Vagina (tissue), 2 donors: Measurements from ENCODE around the gene FAHD2B. TPM values are rescaled to one million over a fixed set of nuclear protein-coding genes. Genes with fewer than 3 reads are reported as not detected.
"Not testable (repeated sequence)": the region's sequence is repeated elsewhere in the genome, so short reads cannot be mapped to it uniquely, and the experiment has no call there.

Experiments used
- DNase-seq, 2 donors: peaks; one replicate each; pipeline ENCODE4 v3.0.0-alpha.2; 2017; ENCODE audit errors: extremely low spot score in 2 of 2
- H3K27ac ChIP-seq: fragments of 200-600 bp; sonication (generic); one replicate; pipeline ENCODE4 v1.5.1; 2019
- H3K27me3 ChIP-seq: fragments of 200-600 bp; sonication (generic); one replicate; pipeline ENCODE4 v1.5.1; 2019
- H3K36me3 ChIP-seq, 2 donors: fragments of 200-600 bp; sonication (generic); one replicate each; pipeline ENCODE4 v1.5.1; 2017 to 2019
- H3K4me1 ChIP-seq: fragments of 200-600 bp; sonication (generic); one replicate; pipeline ENCODE4 v1.5.1; 2019
- H3K4me3 ChIP-seq, 2 donors: fragments of 200-600 bp; sonication (generic); 1 replicate in 1 of 2; 2 replicates in 1 of 2; pipeline ENCODE4 v1.5.1; 2016 to 2019
- H3K9me3 ChIP-seq: fragments of 200-600 bp; sonication (generic); one replicate; pipeline ENCODE4 v1.5.1; 2019
- POLR2A ChIP-seq, 2 donors: fragments of 450-650 bp; IDR thresholded peaks; one replicate each; pipeline ENCODE4 v1.6.1; 2017; ENCODE audit warnings: antibody characterized with exemption in 2 of 2, mild to moderate bottlenecking in 2 of 2, moderate library complexity in 2 of 2
- POLR2AphosphoS5 ChIP-seq, 2 donors: sonication (generic); formaldehyde crosslinking; IDR thresholded peaks; one replicate each; pipeline ENCODE4 v1.9.0; 2017; ENCODE audit warnings: antibody characterized with exemption in 2 of 2, mild to moderate bottlenecking in 2 of 2, low read depth in 1 of 2; ENCODE audit not compliant: insufficient read depth in 1 of 2
- intact Hi-C: fragments of 100-400 bp; cut with DNase I; formaldehyde crosslinking; loops from one replicate; pipeline ENCODE4 v1.15.1; 2023
- total RNA-seq: library from RNA; depleted of rRNA; stranded (reverse); fragments of >200 nt; gene quantifications from one replicate; pipeline ENCODE4 v1.2.3, GENCODE V29; 2016
- TF ChIP-seq, protein P1 (sequence below), 3 experiments: fragments of 450-650 bp in 2 of 3; fragments of 200-600 bp in 1 of 3; sonication (generic) in 1 of 3; IDR thresholded peaks; one replicate each; pipeline ENCODE4 v1.5.1; 2017 to 2019; ENCODE audit warnings: antibody characterized with exemption in 3 of 3, mild to moderate bottlenecking in 2 of 3, moderate library complexity in 2 of 3

The FAHD2B gene
- total RNA-seq, 1 donor from 2014 or later: 28.2 TPM

DNA sequence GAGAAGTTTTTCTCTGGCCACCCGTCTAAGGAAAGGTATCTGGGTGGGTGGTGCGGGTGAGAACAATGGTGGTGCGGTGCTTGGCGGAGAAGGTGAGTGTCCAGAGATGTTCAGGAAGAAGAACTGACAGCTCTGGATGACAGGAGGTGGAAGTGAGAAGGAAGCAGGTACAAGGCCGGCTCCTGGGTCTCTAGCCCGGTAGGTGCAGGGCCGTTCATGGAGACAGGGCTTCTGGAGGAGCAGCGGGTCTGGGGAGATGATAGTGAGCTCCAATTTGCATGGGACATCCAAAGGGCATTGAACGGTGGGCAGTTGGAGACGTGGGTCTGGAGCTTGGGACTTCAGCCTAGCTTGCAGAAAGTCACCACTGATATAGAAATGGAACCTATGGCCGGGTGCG is 979 bp upstream of the FAHD2B start:
- TF ChIP-seq POLR2A (IDR thresholded peaks at IDR 0.05) (no peak), POLR2AphosphoS5 (IDR thresholded peaks at IDR 0.05; ENCODE audit: insufficient read depth in 1 of 2, low read depth in 1 of 2) (no peak)
- TF ChIP-seq, protein P1, sequence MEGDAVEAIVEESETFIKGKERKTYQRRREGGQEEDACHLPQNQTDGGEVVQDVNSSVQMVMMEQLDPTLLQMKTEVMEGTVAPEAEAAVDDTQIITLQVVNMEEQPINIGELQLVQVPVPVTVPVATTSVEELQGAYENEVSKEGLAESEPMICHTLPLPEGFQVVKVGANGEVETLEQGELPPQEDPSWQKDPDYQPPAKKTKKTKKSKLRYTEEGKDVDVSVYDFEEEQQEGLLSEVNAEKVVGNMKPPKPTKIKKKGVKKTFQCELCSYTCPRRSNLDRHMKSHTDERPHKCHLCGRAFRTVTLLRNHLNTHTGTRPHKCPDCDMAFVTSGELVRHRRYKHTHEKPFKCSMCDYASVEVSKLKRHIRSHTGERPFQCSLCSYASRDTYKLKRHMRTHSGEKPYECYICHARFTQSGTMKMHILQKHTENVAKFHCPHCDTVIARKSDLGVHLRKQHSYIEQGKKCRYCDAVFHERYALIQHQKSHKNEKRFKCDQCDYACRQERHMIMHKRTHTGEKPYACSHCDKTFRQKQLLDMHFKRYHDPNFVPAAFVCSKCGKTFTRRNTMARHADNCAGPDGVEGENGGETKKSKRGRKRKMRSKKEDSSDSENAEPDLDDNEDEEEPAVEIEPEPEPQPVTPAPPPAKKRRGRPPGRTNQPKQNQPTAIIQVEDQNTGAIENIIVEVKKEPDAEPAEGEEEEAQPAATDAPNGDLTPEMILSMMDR (IDR thresholded peaks at IDR 0.05): no peak
- no peaks in the 10 kb centered on the region for H3K9me3 ChIP-seq
- intact Hi-C loops: no loop called here
- no peaks in the 10 kb centered on the region for H3K27me3 ChIP-seq
- no peak for DNase-seq
- H3K4me3 ChIP-seq: peak overlapping the region; percentile 48
- H3K36me3 ChIP-seq: no peaks in the 10 kb centered on the region
- peaks cover 8% of the 10 kb centered on the region for H3K4me1 ChIP-seq
- peak overlapping the region; percentile 66 for H3K27ac ChIP-seq

DNA sequence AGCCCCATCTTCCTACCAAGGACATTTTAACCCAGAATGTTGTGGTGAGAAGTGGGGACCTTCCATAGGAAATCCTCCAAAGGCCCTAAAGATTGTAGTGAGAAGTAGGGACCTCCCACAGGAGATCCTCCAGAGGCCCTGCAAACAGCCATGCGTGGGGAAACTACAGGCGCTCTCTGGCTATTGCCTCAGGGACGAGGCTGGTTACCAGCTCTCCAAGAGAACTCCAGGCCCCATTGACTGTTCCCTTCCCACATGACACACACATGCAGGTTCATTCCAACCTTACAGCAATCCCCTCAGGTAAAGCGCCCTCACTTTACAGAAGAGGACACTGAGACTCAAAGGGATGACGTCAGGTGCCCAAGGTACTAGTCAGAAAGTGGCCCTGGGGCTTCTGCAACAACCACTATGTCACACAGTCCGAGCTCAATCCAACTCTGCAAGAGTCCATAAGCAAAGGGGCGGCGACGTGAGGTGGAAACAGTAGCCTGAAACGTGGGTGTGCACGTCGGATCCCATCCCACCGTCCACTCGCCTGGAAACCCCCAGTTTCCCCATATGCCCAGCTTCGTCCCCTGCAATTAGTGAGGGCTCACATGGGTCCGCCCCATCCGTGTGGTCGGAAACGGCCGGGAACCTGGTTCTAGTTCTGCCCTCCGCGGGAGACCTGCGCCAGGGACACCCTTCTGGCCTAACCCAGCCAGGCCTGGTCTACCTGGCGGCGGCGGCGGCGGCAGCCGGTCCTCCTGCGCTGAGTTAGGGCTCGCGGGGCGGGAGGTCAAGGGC is 505 bp downstream of the FAHD2B start:
- H3K9me3 ChIP-seq, H3K27ac ChIP-seq, DNase-seq, H3K27me3 ChIP-seq, intact Hi-C loops, H3K4me1 ChIP-seq, H3K36me3 ChIP-seq: not testable (repeated sequence)
- H3K4me3 ChIP-seq: peak overlapping the region in 1 of 2 donors; percentile 48

GRCh38 chr2:97092946-97093345 is 1.7 kb downstream of the FAHD2B start:
- H3K4me3 ChIP-seq, H3K4me1 ChIP-seq, H3K36me3 ChIP-seq, H3K27me3 ChIP-seq, H3K27ac ChIP-seq, intact Hi-C loops, H3K9me3 ChIP-seq, DNase-seq: not testable (repeated sequence)

DNA sequence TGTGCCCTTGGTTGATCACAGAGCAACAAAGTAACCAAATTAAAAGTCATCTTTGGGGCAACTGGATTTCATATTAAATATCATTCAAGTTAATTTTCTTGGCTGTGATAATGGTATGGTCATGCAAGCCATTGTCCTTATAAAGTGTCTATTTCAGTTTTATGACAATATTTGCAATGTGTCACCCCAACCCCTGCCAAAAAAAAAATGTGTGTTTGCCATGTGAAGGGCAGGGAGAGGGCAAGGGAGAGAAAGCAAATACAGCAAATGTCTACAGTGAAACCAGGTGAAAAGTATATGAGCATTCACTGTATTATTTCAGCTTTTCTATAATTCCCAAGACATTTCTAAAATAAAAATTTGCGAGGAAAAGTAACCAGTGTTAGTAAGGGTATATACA is 6.0 kb downstream of the FAHD2B start:
- H3K27me3 ChIP-seq, H3K36me3 ChIP-seq, H3K4me3 ChIP-seq, H3K27ac ChIP-seq, intact Hi-C loops, H3K4me1 ChIP-seq, DNase-seq, H3K9me3 ChIP-seq: not testable (repeated sequence)

- intact Hi-C loops, H3K4me3 ChIP-seq, H3K27me3 ChIP-seq, DNase-seq, H3K36me3 ChIP-seq, H3K4me1 ChIP-seq, H3K27ac ChIP-seq, H3K9me3 ChIP-seq: not testable (repeated sequence)
Measured at GRCh38 chr2:97085093-97085492, 9.6 kb downstream of the FAHD2B start.

GRCh38 chr2:97083516-97083915 is 11.2 kb downstream of the FAHD2B start:
- intact Hi-C loops, H3K27me3 ChIP-seq, H3K4me1 ChIP-seq, H3K36me3 ChIP-seq, DNase-seq, H3K9me3 ChIP-seq, H3K27ac ChIP-seq, H3K4me3 ChIP-seq: not testable (repeated sequence)

- H3K27ac ChIP-seq, H3K4me1 ChIP-seq, H3K36me3 ChIP-seq, H3K27me3 ChIP-seq, H3K4me3 ChIP-seq, DNase-seq, H3K9me3 ChIP-seq, intact Hi-C loops: not testable (repeated sequence)
Measured at GRCh38 chr2:97082206-97082605, 12.5 kb downstream of the FAHD2B start.

DNA sequence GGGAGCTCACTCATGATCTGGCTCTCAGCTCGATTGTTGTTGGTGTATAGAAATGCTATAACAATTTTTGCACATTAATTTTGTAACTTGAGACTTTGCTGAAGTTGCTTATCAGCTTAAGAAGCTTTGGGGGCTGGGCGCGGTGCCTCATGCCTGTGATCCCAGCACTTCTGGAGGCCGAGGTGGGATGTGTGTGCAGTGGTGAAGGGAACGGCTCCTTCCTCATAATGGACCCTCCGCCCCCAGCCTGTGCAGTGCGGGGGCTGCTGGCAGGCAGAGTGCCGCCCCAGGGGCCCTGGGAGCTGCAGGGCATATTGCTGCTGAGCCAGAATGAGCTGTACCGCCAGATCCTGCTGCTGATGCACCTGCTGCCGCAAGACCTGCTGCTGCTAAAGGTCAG is 13.8 kb downstream of the FAHD2B start:
- DNase-seq, H3K9me3 ChIP-seq, H3K4me3 ChIP-seq, H3K27me3 ChIP-seq, H3K27ac ChIP-seq, H3K4me1 ChIP-seq, intact Hi-C loops, H3K36me3 ChIP-seq: not testable (repeated sequence)

DNA sequence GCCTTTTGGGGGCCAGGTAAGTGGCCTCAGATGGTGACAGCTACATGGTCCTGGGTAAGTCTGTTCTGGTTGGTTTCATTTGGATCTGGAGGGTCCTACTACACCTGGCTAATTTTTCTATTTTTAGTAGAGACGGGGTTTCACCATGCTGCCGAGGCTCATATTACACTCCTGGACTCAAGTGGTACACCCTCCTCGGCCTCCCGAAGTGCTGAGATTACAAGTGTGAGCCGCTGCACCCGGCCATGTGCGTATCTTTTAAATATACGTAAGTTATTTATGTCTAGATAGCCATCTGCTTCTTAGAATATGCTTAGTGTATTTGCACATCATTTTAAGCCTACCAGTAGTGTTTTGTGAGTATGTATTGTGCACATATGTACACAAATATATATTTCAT is 17.5 kb downstream of the FAHD2B start:
- not testable (repeated sequence) for H3K4me3 ChIP-seq

DNA sequence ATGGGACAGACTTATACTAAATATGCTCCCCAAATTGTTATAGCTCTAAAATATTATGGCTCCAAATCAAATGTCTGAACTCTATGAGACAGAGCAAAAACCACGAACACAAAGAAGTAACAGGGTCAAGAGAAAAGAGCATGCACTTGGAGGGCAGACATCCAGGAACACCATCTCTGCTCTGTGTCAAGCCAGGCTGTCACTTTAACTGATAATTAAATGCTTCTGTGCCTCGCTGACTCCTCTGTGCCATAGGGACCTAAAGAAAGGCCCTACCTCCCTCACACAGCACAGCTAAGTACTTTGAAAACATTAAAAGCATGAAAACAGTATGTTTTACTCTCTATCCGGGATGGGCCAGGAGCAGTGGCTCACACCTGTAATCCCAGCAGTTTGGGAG is 23.8 kb downstream of the FAHD2B start:
- intact Hi-C loops, H3K4me3 ChIP-seq, DNase-seq, H3K27me3 ChIP-seq, H3K36me3 ChIP-seq, H3K27ac ChIP-seq, H3K4me1 ChIP-seq, H3K9me3 ChIP-seq: not testable (repeated sequence)

More for the DNA sequence above, 17.5 kb downstream of the FAHD2B start:
- H3K27ac ChIP-seq, H3K9me3 ChIP-seq, DNase-seq, H3K4me1 ChIP-seq, H3K27me3 ChIP-seq, intact Hi-C loops, H3K36me3 ChIP-seq: not testable (repeated sequence)

DNA sequence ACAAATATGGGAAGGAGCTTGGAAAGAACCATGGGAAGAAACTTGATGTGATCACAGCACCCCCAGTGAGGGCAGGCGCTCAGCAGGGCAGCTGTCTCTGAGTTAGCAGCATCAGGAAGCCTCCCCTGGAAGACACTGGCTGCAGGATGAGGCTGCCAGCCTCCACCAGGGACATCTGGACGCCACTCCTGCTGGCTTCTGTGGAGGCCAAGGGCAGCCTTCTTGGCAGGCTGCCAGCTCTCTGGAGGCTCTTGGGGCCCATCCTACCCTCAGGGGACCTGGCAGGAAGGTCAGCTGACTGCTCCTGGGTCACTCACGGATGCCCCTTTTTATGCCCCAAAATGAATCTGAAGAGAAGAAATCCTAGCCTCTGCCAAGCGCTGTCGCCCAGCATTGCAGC is 26.0 kb downstream of the FAHD2B start:
- H3K36me3 ChIP-seq, H3K4me1 ChIP-seq, H3K4me3 ChIP-seq, H3K27me3 ChIP-seq, H3K9me3 ChIP-seq, DNase-seq, H3K27ac ChIP-seq, intact Hi-C loops: not testable (repeated sequence)
